Fibroblast of villous mesenchyme (primary cell): ENCODE data around the gene CLK2. TPM values are rescaled to one million over a fixed set of nuclear protein-coding genes. Genes with fewer than 3 reads are reported as not detected.

Source experiments
- DNase-seq: peaks from one replicate; pipeline ENCODE4 v3.0.0-alpha.2; 2010; ENCODE audit warnings: low read depth
- H3K4me3 ChIP-seq: 2 replicates; pipeline ENCODE4 v1.5.1; 2011; ENCODE audit warnings: low read depth, mild to moderate bottlenecking, low read length
- total RNA-seq: library from RNA; depleted of rRNA; stranded (reverse); fragments of >200 nt; gene quantifications from 2 replicates; pipeline ENCODE4 v1.2.3, GENCODE V29; 2012
- TF ChIP-seq, protein P1 (sequence below): IDR thresholded peaks from 2 replicates; pipeline ENCODE4 v1.5.1; 2012; ENCODE audit warnings: low read depth, mild to moderate bottlenecking, low read length; ENCODE audit not compliant: insufficient read depth

The CLK2 gene
- total RNA-seq, 1 donor = 21.6 TPM

DNA sequence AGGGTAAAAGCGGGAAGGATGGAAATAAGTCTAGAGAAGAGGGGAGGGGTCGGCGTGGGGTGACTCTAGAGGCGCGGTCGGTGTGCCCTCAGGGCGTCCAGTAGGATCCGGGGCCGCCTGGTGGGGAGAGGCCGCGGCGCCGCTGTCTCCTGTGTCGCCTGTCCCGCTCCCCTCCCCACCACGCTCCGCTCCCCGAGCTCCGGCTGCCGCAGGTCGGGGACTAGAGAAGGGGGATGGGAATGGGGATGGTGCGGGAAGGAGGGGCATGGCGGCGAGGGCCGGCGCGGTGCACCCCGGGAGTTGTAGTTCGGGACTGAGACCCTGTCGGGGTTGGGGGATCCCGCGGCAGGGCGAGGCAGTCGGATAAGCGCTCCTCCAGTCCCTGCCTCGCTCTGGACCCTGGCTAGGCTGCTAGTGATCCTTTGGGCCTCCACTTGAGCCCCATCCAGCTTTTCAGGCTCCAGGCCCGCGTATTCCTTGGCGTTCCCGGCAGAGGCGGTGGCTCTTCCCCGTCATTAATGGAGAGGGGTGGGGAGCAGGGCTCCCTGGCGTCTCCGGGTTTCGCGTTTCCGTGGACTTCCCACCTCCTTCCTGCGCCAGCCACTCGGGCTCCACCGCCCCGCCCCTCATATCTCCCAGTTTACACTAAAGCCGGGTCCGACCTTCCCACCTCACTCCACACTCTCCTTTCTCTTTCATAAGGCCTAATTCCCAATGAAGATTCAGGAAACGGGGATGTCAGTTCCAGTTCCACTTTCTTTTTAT, 17.9 kb downstream of the CLK2 start, which contains the start of gene ENTREP3:
ENTREP3 (minus strand) TSS at position 241 of the 765 bp plus-strand sequence. CDS start 606 bp downstream, outside the sequence.
- TF ChIP-seq, protein P1, sequence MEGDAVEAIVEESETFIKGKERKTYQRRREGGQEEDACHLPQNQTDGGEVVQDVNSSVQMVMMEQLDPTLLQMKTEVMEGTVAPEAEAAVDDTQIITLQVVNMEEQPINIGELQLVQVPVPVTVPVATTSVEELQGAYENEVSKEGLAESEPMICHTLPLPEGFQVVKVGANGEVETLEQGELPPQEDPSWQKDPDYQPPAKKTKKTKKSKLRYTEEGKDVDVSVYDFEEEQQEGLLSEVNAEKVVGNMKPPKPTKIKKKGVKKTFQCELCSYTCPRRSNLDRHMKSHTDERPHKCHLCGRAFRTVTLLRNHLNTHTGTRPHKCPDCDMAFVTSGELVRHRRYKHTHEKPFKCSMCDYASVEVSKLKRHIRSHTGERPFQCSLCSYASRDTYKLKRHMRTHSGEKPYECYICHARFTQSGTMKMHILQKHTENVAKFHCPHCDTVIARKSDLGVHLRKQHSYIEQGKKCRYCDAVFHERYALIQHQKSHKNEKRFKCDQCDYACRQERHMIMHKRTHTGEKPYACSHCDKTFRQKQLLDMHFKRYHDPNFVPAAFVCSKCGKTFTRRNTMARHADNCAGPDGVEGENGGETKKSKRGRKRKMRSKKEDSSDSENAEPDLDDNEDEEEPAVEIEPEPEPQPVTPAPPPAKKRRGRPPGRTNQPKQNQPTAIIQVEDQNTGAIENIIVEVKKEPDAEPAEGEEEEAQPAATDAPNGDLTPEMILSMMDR = no peak
- DNase-seq = peak; percentile 90
- peak within 1 kb of the TSS; percentile 85 for H3K4me3 ChIP-seq

DNA sequence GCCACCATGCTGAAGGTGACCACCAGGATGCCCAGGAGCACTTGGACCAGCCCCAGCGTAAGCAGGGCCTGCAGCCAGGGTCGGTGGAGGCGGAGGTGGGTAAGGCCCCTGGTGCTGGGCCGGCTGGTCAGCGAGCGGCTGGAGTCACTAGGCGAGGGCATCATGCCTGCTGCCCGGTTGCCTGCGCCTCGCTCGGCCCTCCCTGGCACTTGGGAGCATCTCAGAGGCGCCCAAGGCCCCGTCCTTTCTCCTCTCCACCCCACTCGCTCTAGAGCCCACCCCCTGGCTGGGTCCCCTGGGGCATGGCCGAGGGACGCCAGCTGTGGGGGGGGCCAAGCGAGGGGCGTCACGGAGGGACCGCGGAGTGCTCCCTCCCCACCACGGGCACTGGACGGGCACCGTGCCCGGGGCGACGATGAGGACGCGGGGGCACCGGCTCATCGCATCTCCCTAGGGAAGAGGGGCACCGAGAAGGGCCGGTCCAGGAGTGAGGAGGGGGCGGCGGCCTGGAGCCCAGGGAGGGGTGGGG, 18.5 kb downstream of the CLK2 start:
- TF ChIP-seq, protein P1 = no peak
- DNase-seq = no peak
- peak overlapping the region; percentile 85 for H3K4me3 ChIP-seq

DNA sequence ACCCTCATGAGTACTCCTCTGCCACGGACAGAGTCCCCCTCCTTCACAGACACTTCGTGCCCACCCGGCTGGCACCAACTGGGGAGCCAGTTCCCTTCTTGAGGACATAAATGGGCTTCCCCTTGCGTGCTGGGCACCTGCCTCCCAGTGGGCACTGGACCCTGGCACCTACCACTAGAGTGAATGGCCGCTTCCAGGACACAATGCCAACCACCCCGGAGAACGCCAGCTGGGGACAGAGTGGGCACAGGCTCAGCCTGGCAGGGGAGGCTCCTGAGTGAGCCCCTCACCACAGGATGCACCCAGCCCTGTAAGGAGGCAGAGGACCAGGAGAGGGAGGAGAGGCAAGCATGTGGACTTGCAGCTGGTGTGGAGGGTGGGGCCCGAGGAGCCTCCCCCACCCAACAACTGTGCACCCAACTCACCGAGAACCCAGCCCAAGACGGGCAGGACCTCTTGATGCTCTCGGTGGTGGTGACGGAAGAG, 19.0 kb downstream of the CLK2 start:
- H3K4me3 ChIP-seq = peak overlapping the region; percentile 85
- TF ChIP-seq, protein P1 = no peak
- no peak for DNase-seq

DNA sequence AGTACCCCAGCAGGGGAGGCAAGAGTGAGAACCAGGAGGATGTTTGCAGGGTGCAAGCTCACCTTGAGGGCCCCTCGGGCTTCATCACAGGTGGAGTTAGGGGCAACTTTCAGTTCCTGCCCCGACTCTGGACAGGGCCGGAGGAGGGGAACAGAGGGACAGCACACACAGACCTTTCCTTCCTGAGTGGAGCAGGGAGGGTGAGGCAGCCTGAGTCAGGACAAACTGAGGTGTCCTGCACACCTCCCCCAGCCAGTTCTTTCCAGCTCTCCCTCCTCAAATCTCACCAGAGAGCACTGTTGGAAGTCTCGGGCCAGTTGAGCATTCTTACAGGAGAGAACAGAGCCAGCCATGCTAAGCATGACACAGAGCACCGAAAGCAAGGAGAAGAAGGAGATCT, 19.5 kb downstream of the CLK2 start:
- H3K4me3 ChIP-seq = peak overlapping the region; percentile 85
- DNase-seq = no peak
- TF ChIP-seq, protein P1 = no peak

DNA sequence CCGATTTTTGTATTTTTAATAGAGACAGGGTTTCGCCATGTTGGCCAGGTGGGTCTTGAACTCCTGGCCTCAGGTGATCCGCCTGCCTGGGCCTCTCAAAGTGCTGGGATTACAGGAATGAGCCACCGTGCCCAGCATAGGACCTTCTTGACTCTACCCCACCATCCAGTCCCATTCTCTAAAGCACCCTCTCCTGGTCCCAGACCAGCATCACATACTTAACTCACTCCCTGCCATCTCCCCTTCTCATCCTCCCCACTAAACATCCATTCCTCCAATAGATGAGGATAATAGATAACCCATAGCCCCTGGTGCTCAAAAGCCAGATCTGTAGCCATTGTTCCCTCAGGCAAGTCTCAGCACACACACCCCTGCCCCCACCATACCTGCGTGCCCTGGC, 20.1 kb downstream of the CLK2 start:
- TF ChIP-seq, protein P1 = peak; percentile 17
- H3K4me3 ChIP-seq = peak overlapping the region; percentile 85
- DNase-seq = no peak

DNA sequence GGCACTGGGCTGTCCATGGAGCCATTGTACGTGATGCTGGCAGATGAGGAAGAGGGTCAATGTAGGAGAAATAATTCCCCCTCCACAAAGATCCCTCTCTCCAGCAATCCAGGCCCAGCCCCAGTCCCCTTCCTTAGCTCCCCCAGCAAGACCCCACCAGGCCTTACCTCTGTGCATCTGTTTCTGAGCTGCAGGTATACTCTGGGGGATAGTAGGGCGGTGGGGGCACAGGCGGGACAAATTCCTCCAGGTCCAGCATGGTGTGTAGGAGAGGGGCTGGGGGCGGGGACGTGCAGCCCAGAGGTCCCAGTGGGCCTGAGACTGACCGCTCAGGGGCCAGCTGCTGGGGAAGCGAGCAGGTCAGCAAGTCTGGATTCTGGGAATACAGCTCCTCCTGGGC, 21.7 kb downstream of the CLK2 start:
- no peak overlapping the region for H3K4me3 ChIP-seq
- TF ChIP-seq, protein P1 = no peak
- no peak for DNase-seq
